HG02588 (cell line): ENCODE data around the gene CS.
"Not testable (repeated sequence)": the region's sequence is repeated elsewhere in the genome, so short reads cannot be mapped to it uniquely, and the experiment has no call there.

ENCODE experiments used
- ATAC-seq: cut with Tn5 transposase; IDR thresholded peaks from one replicate; pipeline ENCODE4 v1.9.1; 2021; ENCODE audit warnings: mild to moderate bottlenecking, moderate library complexity; ENCODE audit not compliant: unreplicated experiment

The CS gene

DNA sequence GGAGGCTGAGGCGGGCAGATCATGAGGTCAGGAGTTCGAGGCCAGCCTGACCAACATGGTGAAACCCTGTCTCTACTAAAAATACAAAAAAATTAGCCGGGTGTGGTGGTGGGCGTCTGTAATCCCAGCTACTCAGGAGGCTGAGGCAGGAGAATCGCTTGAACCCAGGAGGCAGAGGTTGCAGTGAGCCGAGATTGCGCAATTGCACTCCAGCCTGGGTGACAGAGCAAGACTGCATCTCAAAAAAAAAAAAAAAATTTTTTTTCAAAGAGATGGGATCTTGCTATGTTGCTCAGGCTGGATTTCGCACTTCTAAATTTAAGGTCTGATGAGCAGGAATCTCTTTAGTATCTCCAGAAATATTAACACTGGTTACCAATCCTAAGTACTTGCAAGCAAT lies 21.5 kb upstream of the CS start:
- ATAC-seq = not testable (repeated sequence)

DNA sequence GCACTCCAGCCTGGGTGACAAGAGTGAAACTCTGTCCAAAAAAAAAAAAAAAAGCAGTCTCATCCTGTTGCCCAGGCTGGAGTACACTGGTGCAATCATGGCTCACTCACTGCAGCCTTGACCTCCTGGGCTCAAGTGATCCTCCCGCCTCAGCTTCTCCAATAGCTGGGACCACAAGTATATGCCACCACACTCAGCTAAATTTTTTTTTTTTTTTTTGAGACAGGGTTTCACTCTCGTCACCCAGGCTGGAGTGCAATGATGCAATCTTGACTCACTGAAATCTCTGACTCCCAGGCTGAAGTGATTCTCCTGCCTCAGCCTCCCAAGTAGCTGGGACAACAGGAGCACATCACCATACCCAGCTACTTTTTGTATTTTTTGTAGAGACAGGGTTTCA lies 20.9 kb upstream of the CS start:
- no peak for ATAC-seq

DNA sequence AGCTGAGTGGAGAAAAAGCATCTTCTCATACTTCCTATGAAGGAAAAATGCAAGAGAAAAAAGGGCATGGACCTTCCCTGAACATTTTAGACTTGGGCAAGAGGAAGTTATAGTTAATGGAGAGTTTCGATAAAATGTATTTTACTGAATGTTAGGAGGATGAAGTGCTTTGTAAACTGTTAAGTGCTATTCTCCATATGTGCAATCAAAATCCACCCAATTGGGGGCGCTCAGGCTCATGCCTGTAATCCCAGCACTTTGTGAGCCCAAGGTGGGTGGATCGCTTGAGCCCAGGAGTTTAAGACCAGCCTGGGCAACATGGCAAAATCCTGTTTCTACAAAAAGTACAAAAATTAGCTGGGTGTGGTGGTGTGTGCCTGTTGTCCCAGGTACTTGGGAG lies 17.5 kb upstream of the CS start:
- ATAC-seq = no peak

DNA sequence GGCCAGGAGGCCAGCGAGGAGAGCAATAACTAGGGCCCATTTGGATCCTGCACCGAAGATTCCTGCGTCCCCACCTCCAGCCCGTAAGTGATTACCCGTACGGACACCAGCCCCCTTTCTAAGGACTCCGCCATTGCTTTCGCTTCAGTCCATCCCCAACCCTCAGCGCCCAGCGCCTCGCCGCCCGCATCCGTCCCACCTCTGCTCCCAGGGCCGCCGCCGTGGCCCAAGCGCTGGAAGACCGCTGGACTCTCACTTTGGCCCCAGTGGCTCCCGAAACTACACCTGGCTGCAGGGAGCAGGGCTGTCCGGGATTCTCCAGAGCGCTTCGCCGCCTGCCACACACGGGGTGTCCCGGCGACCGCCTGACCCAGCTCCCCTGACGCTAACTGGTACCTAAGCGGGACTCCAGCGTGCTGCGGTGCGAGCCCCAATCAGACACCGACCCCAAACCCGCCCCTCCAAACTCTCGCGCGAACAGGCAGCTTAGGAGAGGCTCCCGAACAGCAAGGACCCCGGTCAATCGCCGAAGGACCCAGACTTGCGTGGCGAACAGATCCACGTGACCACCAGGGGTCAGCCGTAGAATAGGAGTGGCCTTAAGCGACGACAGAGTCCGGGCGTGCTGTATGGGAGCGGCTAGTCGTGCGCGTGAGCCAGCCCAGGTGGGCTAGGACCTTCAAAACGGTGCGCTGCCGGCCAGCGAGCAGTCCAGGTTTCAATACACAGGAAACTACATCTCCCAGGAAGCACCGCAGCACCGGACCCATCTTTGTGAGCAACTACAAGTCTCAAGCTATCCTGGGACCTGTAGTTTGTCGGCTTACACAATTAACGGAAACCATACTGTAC lies 15.7 kb upstream of the CS start, which contains the start of gene CNPY2:
TSS of gene CNPY2 (minus strand) at position 367 of the 852 bp plus-strand sequence. CDS start 771 bp downstream, outside the sequence.
- ATAC-seq = peak; percentile 87

DNA sequence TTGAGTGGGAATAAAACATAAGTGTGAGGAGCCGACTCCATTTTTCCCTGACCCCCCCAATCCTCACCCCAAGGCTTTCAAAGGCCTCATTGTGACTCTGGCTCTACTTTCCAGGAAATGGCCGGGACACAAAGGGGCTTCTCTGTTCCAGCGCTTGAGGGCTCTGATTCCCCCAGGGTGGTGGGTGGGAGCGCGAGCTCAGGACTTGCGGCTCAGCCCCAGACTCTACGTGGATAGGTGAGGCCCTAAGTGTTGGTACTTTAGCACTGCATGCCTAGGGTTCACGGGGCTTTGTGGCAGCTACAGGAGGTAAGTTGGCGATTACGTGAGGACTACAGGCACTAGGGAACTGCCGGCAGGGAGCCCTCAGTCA lies 15.1 kb upstream of the CS start:
- ATAC-seq = no peak

DNA sequence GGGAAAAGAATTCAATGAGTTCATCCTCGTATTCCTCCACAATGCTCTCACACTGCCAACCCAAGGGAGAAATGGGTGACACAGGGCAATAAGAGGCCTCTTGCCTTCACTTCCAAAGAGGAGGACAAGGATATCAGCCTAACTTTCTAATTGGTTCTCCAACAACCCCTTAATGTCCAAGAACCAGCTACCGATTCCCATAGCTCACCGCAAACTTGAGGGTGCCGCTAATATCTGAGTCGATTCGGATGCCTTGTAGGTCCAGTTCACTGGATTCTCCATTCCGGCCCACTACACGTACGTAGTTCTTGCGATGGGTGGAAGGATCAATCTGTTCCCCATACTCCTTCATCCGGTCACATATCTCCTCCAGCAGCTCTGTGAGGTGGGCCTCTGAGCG lies 10.9 kb upstream of the CS start:
- ATAC-seq = no peak

DNA sequence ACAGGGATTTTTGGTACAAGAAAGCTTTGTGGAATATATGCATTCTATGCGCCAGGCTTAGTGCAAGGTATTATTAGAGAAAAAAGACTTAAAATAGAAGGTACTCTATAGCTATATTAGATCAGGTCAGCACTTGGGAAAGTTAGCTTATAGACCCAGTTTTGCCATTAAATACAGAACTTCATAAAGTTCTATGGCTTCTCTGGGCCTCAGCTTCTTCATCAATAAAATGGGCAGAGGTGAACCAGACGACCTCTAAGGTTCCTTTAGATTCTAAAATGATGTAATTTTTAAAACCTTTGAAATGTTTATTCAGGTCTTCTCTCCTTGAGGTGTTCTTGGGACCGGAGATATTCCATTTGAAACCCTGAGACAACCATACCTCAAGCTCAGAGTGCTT lies 8.6 kb upstream of the CS start:
- no peak for ATAC-seq

DNA sequence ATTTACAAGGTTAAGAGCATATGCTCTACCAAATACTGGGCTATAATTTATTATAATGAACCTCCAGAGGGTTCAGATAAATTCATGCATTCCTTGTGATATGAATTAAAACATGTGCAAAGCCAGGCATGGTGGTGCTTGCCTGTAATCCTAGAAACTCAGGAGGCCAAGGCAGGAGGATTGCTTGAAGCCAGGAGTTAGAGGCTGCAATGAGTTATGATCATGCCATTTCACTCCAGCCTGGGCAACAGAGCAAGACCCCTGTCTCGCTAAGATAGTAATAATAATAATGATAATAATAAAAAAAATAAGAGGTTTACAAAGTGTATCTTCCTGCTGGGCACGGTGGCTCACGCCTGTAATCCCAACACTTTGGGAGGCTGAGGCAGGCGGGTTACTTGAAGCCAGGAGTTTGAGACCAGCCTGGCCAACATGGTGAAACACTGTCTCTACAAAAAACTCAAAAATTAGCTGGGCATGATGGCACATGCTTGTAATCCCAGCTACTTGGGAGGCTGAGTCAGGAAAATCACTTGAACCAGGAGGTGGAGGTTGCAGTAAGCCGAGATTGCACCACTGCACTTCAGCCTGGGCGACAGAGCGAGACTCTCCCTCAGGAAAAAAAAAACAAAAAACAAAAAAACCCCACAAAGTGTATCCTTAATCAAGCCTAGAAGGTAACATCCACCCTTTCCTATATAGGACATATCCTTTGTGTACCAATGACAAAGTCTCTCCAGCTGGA lies 7.3 kb upstream of the CS start:
- ATAC-seq = no peak

DNA sequence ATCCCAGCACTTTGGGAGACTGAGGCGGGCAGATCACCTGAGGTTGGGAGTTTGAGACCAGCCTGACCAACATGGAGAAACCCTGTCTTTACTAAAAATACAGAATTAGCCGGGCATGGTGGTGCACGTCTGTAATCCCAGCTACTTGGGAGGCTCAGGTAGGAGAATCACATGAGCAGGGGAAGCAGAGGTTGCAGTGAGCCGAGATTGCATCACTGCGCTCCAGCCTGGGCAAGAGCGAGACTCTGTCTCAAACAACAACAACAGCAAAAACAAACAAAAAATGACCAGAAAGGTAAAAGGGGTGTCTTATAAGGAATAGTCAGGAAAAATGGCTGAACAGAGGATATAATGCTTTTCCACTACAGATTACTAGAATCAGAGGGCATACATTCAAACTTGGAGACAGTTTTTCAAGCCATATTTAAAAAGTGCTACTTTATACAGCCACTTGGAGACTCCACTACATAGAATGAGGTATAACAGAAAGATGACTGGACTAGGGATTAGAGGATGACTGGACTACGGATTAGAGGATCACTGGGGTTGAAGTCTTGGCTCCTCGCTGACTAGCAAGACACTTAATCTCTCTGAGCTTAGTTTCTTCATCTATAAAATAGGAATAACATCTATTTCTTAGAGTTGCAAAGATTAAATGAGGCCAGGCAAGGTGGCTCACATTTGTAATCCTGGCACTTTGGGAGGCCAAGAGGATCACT lies 4.9 kb upstream of the CS start:
- ATAC-seq = no peak

DNA sequence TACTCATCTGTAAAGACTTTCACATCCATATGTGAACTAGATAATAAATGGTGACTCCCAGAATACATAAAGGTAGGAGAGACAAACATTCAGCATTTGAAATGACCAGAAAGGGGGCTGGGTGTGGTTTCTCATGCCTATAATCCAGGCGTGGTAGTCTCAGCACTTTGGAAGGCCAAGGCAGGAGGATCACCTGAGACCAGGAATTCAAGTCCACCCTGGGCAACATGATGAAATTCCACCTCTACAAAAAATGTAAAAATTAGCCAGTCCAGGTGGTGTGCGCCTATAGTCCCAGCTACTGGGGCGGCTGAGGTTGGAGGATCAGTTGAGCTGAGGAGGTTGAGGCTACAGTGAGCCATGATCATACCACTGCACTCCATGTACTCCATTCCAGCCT lies 4.1 kb upstream of the CS start:
- ATAC-seq = no peak

DNA sequence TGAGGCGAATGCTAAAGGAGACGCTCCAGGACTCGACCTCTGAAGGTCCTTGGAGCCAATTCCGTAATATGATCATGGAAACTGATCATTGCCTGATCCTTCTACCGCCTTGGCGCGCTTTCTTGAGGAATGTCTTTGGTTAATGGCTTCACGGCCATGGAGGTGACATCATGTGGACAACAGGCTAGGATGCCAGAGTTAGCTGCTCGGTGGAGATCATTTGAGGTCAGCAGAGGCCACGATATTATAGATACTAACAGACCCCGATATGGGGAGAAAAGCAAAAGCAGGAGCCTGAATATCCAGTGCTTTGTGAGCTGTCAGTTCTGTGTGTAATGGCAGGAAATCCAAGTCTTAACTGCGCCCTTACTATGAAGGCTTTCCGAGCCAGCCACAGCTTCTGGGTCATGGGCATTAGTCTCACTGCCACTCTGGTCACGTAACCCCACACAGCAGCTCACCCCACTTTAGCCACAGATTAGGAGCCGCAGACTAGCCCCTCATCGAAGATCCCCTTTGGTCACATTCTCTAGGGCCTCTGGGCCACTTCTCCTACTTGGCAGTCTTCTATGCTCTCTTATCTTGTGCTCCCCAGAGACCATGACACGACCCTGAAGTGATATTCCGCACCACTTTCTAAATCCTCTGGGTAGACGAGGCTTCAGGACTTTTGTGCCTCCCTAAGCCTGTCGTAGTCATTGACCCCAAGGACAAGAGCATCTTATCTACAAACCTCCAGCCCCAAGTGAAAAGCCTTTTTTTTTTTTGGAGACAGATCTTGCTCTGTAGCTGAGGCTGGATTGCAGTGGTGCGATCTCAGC lies 724 bp upstream of the CS start:
- ATAC-seq = no peak

DNA sequence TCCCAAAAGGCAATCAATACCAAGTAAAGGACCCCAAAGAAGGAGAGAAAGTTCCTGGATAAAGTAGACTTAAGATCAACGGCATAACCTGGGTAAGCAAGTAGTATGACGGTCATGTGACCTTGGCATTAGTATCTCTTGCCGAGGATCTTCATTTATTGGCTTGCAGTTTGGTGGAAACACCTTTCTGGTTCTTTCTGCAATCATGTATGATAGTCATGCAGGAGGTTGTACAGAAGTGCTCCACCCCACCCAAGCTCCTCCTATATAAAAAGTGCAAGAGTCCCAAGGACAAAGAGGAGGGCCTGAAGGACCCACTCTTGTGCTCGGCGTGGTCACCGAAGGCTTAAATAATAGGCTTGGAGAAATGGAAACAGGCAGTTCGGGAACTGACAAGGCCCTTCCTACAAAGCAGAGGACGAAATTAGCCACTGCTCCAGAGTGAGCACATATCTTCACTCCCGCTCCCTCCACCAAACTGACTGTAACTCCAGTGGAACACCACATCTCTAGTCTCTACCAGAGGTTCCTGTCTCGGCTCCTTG lies 750 bp downstream of the CS start:
- no peak for ATAC-seq

DNA sequence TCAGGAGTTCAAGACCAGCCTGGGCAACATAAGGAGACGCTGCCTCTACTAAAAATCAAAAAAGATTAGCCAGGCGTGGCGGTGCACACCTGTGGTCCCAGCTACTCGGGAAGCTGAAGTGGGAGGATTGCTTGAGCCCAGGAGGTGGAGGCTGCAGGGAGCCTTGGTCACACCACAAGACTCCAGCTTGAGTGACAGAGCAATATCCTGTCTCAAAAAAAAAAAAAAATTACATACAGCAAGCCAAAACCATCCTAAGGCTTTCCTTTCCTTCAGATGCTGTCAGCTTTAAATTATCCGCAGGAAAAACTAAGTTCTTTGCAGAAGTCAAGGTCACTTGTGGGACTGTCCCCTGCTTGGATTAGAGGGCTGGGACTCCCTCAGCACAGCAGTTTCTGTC lies 1.3 kb downstream of the CS start:
- ATAC-seq = no peak

DNA sequence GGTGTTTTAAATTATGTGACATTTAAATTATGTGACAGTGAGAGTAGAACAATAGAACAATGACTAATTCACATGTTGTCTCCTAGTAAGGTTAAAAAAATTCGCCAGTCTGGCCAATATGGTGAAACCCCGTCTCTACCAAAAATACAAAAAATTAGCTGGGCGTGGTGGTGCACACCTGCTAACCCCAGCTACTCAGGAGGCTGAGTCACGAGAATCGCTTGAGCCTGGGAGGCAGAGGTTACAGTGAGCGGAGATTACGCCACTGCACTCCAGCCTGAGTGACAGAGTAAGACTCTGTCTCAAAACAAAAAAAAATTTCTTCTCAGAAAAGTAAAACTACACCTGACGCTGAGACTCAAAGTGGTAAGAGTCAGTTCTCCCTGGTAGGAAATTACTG lies 2.7 kb downstream of the CS start:
- ATAC-seq = no peak

DNA sequence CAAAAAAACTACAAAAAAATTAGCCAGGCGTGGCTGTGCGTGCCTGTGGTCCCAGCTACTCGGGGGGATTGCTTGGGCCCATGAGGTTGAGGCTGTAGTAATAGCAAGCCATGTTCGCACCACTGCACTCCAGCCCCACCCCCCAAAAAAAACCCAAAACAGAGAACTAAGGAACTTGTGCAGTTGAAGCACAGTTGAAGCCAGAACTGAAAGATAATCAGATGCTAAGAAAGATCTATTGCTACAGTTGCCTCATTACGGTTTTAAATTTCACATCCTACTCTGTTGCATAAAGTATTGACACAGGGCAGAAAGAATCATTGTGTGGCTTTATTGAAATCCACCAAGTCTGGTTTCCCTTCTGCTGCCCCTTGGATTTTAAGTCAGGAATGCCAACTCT lies 3.8 kb downstream of the CS start:
- no peak for ATAC-seq

DNA sequence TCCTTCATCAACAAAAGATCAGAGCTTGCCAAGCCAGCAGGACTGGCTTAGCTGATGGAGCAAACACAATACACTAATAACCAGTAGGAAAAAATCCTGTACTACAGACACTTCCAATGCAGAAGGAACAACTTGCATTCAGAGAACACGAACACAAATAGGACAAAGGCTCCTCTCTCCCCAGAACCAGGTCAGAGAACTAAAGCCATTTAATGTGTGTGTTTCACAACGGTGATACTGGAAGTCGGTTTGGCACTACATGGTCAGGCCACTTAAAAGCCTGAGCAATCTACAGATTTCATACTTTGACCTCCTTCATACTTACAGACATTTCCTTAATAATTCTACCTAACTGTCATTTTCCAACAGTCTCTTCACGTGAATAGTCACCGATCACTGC lies 6.3 kb downstream of the CS start:
- ATAC-seq = no peak

DNA sequence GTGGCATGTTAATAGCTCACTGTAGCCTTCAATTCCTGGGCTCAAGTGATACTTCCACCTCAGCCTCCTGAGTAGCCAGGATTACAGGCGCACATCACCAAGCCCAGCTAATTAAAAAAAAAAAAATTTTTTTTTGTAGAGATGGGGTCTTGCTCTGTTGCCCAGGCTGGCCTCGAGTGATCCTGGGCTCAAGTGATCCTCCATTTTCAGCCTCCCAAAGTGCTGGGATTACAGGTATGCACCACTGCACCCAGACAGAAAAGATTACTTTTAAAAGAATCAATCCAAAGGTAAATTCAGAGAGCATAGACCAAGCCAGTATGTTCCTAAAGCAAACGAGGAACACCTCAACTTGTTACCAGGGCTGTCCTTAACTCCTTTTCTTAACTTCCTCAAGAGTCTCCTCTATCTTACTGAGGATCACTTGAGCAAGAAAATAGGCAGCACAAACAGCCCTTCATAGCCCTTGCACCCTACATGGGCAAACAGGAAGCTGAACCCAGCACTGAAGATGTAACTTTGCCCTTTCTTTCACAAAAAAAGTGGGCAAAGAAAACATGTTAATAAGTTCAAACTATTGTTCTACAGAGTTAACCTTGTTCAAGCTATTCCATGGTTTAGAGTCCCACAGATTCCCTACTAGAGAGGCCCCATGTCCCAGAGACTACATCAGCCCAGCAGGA lies 11.3 kb downstream of the CS start:
- ATAC-seq = no peak

DNA sequence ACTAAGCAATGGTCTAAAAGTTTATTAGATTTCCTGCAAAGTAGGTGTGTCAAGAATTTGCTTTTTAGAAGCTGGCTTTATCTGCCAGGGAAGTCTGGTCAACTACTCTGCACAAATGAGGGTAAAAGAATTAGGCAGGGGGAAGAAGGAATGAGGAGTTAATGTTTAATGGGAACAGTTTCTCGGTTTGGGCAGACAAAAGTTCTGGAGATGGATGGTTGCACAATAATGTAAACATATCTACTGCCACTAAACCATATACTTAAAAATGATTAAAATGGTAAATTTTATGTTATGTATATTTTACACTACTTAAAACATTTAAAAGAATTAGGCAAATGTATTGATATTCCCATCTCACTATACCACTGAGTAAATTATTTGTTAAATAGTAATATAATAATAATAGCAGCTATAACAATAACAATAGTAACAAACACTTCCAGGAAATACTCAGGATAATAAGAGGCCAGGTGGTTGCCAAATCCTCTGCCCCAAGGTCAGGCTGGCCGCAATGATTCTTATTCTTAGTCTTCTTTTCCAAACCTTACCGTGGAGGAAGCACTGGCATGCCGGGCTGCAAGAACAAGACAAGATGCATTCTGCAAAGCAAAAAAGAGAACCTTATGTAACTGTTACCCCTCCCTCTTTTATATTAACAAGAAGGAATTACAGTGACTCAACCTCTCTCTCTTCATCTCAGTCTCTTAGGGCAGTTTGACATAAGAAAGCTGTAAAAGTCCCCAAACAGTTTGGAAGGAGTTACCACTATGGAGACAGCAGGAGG lies 13.9 kb downstream of the CS start:
- ATAC-seq = no peak

DNA sequence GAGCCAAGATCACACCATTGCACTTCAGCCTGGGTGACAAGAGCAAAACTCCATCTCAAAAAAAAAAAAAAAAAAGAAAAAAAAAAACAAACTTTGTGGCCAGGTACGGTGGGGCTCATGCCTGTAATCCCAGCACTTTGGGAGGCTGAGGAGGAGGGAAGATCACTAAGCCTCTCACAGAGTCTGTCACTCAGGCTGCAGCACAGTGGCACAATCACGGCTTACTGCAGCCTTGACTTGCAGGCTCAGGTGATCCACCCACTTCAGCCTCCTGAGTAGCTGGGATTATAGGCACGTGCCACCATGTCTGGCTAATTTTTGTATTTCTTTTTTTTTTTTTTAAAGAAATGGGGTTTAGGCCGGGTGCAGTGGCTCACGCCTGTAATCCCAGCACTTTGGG lies 15.9 kb downstream of the CS start:
- not testable (repeated sequence) for ATAC-seq
